HepG2 (cell line): Measurements from ENCODE around the gene GPC6. TPM values are rescaled to one million over a fixed set of nuclear protein-coding genes. Genes with fewer than 3 reads are reported as not detected.

Experiments
- CBFB ChIP-seq: sonication (generic); formaldehyde crosslinking; IDR thresholded peaks from 2 replicates; pipeline ENCODE4 v1.4.0; 2020; ENCODE audit warnings: missing genetic modification reagents
- E2F1 ChIP-seq: sonication (generic); formaldehyde crosslinking; IDR thresholded peaks from 2 replicates; pipeline ENCODE4 v1.5.0; 2020; ENCODE audit warnings: missing genetic modification reagents
- HBP1 ChIP-seq: IDR thresholded peaks from 2 replicates; pipeline ENCODE4 v1.6.1; 2016; ENCODE audit warnings: low read depth, control low read depth
- HDAC2 ChIP-seq: sonication (generic); formaldehyde crosslinking; IDR thresholded peaks from 2 replicates; pipeline ENCODE4 v1.4.0; 2020; ENCODE audit warnings: missing genetic modification reagents
- KIAA2018 ChIP-seq: sonication (generic); formaldehyde crosslinking; IDR thresholded peaks from 2 replicates; pipeline ENCODE4 v1.5.0; 2020; ENCODE audit warnings: mild to moderate bottlenecking, missing genetic modification reagents, borderline replicate concordance
- MAFF ChIP-seq: IDR thresholded peaks from 2 replicates; pipeline ENCODE4 v1.6.1; 2011; ENCODE audit warnings: low read depth, low read length, improper control_type of control experiment
- MLLT10 ChIP-seq: sonication (generic); formaldehyde crosslinking; IDR thresholded peaks from 2 replicates; pipeline ENCODE4 v1.4.0; 2020; ENCODE audit warnings: missing genetic modification reagents
- MXD3 ChIP-seq: IDR thresholded peaks from 2 replicates; pipeline ENCODE4 v1.6.1; 2016; ENCODE audit warnings: mild to moderate bottlenecking, missing biosample characterization, missing genetic modification reagents
- PRMT3 ChIP-seq: sonication (generic); formaldehyde crosslinking; IDR thresholded peaks from 2 replicates; pipeline ENCODE4 v1.8.1; 2022; ENCODE audit warnings: low read depth, mild to moderate bottlenecking, moderate library complexity, missing genetic modification reagents, borderline replicate concordance
- SMAD3 ChIP-seq: sonication (generic); formaldehyde crosslinking; IDR thresholded peaks from 2 replicates; pipeline ENCODE4 v1.4.0; 2020; ENCODE audit warnings: missing genetic modification reagents
- THRA ChIP-seq: sonication (generic); formaldehyde crosslinking; IDR thresholded peaks from 2 replicates; pipeline ENCODE4 v1.4.0; 2020; ENCODE audit warnings: missing genetic modification reagents, borderline replicate concordance
- YEATS2 ChIP-seq: sonication (generic); formaldehyde crosslinking; IDR thresholded peaks from 2 replicates; pipeline ENCODE4 v1.4.0; 2020; ENCODE audit warnings: missing genetic modification reagents, borderline replicate concordance
- ZNF230 ChIP-seq: sonication (generic); formaldehyde crosslinking; IDR thresholded peaks from 2 replicates; pipeline ENCODE4 v1.4.0; 2020; ENCODE audit warnings: mild to moderate bottlenecking, missing genetic modification reagents
- ZNF709 ChIP-seq: sonication (generic); formaldehyde crosslinking; IDR thresholded peaks from 2 replicates; pipeline ENCODE4 v1.5.0; 2020; ENCODE audit warnings: mild to moderate bottlenecking, missing genetic modification reagents
- ZNF75D ChIP-seq: sonication (generic); formaldehyde crosslinking; IDR thresholded peaks from 2 replicates; pipeline ENCODE4 v1.8.1; 2023; ENCODE audit warnings: missing genetic modification reagents, mild to moderate bottlenecking, borderline replicate concordance
- ZNF782 ChIP-seq: sonication (generic); formaldehyde crosslinking; IDR thresholded peaks from 2 replicates; pipeline ENCODE4 v1.4.0; 2020; ENCODE audit warnings: missing genetic modification reagents, mild to moderate bottlenecking, borderline replicate concordance
- polyA plus RNA-seq, 8 experiments: library from polyadenylated mRNA; depleted of rRNA in 3 of 8; stranded (reverse) in 7 of 8; unstranded in 1 of 8; fragments of >200 nt; fragmentation: Illumina TruSeq in 4 of 8; extraction: Trizol in 4 of 8; gene quantifications; 2 replicates each; pipeline versions ENCODE4 v1.2.1 to v1.2.3, GENCODE V29; 2011 to 2016; ENCODE audit warnings: low read depth in 4 of 8, missing spikeins in 1 of 8, mixed read lengths in 1 of 8; ENCODE audit not compliant: insufficient read depth in 1 of 8
- total RNA-seq, 5 experiments: library from RNA; depleted of rRNA; stranded (reverse); fragments of >200 nt; fragmentation: Illumina TruSeq; extraction: Trizol; gene quantifications; 2 replicates each; pipeline ENCODE4 v1.2.3, GENCODE V29; 2016; ENCODE audit warnings: low read depth in 1 of 5
- TF ChIP-seq, protein P1 (sequence below): sonication (generic); formaldehyde crosslinking; IDR thresholded peaks from 2 replicates; pipeline ENCODE4 v1.8.0; 2022; ENCODE audit warnings: missing genetic modification reagents, low read depth, mild to moderate bottlenecking, borderline replicate concordance

The GPC6 gene
- total and polyA plus RNA-seq, 2 of the 13 experiments (the other 11 are each of a cell fraction or from before 2014, with no cell fraction given): 24.5 to 33.9 TPM

GRCh38 chr13:93224535-93224934 lies 2.1 kb upstream of the GPC6 start (continued):
- peak; percentile 99 for TF ChIP-seq THRA (CRISPR knock-in tag)
- peak; percentile 67; the same call in 1 of the 2 replicates for TF ChIP-seq YEATS2 (CRISPR knock-in tag)
- TF ChIP-seq MXD3 (CRISPR knock-in tag): no peak
- no peak for TF ChIP-seq KIAA2018 (CRISPR knock-in tag)
- peak; percentile 82; the same call in 1 of the 2 replicates for TF ChIP-seq PRMT3 (CRISPR knock-in tag)
- no peak for TF ChIP-seq ZNF230 (CRISPR knock-in tag)
- no peak for TF ChIP-seq ZNF782 (CRISPR knock-in tag)
- TF ChIP-seq ZNF709 (CRISPR knock-in tag): no peak
- TF ChIP-seq MAFF: 0 out of 2 replicates have a peak, but pooled peaks have one; percentile 9
- no peak for TF ChIP-seq MLLT10 (CRISPR knock-in tag)
- TF ChIP-seq CBFB (CRISPR knock-in tag): peak; percentile 92
- TF ChIP-seq ZNF75D (CRISPR knock-in tag): no peak
- TF ChIP-seq, protein P1, sequence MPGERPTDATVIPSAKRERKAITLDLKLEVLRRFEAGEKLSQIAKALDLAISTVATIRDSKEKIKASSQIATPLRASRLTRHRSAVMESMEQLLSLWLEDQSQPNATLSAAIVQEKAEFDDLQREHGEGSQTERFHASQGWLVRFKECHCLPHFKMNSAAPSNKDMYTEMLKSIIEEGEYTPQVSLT (CRISPR knock-in tag): no peak
- peak; percentile 90 for TF ChIP-seq SMAD3
- peak; percentile 39 for TF ChIP-seq E2F1 (CRISPR knock-in tag)
- peak; percentile 88; the same call in 1 of the 2 replicates for TF ChIP-seq HBP1
- peak; percentile 99 for TF ChIP-seq HDAC2 (CRISPR knock-in tag)
